Tibial nerve (tissue), 4 donors: ENCODE measurements around the gene GGA2. TPM values are rescaled to one million over a fixed set of nuclear protein-coding genes. Genes with fewer than 3 reads are reported as not detected.
"Not testable (repeated sequence)": the region's sequence is repeated elsewhere in the genome, so short reads cannot be mapped to it uniquely, and the experiment has no call there.

ENCODE experiments used
- DNase-seq, 2 donors: peaks; one replicate each; pipeline ENCODE4 v3.0.0-alpha.2; 2019; ENCODE audit warnings: low spot score in 2 of 2
- H3K27ac ChIP-seq, 4 donors: fragments of 200-600 bp; sonication (generic) in 3 of 4; one replicate each; pipeline ENCODE4 v1.5.1; 2017 to 2019; ENCODE audit warnings: mild to moderate bottlenecking in 1 of 4
- H3K27me3 ChIP-seq, 2 donors: fragments of 200-600 bp; sonication (generic) in 1 of 2; one replicate each; pipeline versions ENCODE4 v1.5.1 to v1.6.0; 2017 to 2019
- H3K36me3 ChIP-seq, 3 donors: fragments of 200-600 bp; sonication (generic); one replicate each; pipeline ENCODE4 v1.5.1; 2018 to 2019
- H3K4me1 ChIP-seq, 4 donors: fragments of 200-600 bp; sonication (generic) in 3 of 4; one replicate each; pipeline ENCODE4 v1.5.1; 2017 to 2019
- H3K4me3 ChIP-seq, 4 donors: fragments of 200-600 bp; sonication (generic) in 3 of 4; one replicate each; pipeline ENCODE4 v1.5.1; 2017 to 2019; ENCODE audit warnings: mild to moderate bottlenecking in 1 of 4, moderate library complexity in 1 of 4
- H3K9me3 ChIP-seq, 4 donors: fragments of 200-600 bp; sonication (generic) in 3 of 4; one replicate each; pipeline ENCODE4 v1.5.1; 2017 to 2019
- EP300 ChIP-seq, 2 donors: sonication (generic); formaldehyde crosslinking; IDR thresholded peaks; one replicate each; pipeline ENCODE4 v1.6.1; 2017; ENCODE audit warnings: antibody characterized with exemption in 2 of 2, mild to moderate bottlenecking in 1 of 2
- POLR2A ChIP-seq, 2 donors: fragments of 450-650 bp; IDR thresholded peaks; one replicate each; pipeline ENCODE4 v1.6.1; 2017; ENCODE audit warnings: antibody characterized with exemption in 2 of 2, mild to moderate bottlenecking in 2 of 2, moderate library complexity in 2 of 2
- WGBS, 2 donors: methylation state at CpG; one replicate each; pipeline ENCODE4 v1.1.5; 2018; 5-methylcytosine and 5-hydroxymethylcytosine counted together
- total RNA-seq, 4 donors: library from RNA; depleted of rRNA; stranded (reverse); fragments of >200 nt; gene quantifications; one replicate each; pipeline ENCODE4 v1.1.0, GENCODE V29; 2016
- TF ChIP-seq, protein P1 (sequence below), 5 experiments: fragments of 200-600 bp in 3 of 5; fragments of 450-650 bp in 2 of 5; sonication (generic) in 3 of 5; IDR thresholded peaks; one replicate each; pipeline ENCODE4 v1.5.1; 2016 to 2019; ENCODE audit warnings: antibody characterized with exemption in 5 of 5, mild to moderate bottlenecking in 3 of 5, moderate library complexity in 2 of 5

GGA2 gene
- total RNA-seq, 4 donors from 2014 or later, result 29.9 to 40.6 (median 36.8) TPM

DNA sequence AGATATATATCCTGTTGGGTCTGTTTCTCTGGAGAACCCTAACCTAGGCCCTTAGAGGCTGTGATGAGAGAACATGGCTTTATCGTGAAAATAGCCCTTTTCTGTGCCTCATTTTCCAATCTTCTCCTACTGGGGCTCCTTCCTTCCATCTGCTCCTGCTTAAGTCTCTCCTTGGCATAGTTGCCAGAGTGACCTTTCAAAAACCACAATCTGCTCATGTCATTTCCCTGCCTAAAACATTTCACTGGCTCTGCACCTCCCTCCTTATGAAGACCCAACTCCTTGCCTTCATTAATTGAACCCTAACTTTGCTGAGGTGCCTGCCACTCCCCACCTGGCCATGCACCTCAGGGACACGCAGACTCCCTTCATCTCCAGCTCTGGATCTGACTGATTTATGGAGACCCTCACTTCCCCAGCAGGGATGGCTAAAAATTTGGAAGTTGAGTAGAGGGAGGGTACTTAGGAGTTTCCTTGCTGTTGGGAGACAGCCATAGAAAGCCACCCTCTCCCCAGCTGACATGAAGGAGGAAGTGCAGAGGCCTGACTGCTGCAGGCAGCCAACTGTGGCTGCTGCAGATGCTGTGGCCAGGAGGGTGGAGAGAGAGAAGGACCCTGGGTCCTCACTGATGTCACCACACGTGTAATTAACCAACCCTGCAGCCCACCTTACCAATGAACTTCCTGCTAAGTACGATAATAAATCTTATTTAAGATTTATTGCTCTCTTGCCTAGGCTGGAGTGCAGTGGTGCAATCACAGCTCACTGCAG, 6.3 kb upstream of the GGA2 start:
- Histone ChIP-seq H3K9me3 (no peaks in the 10 kb centered on the region), H3K27ac (no peak overlapping the region), H3K4me1 (peaks cover 0 to 3% (median 0%) of the 10 kb centered on the region in 4 donors), H3K4me3 (no peak overlapping the region), H3K36me3 (peaks cover 0 to 22% (median 0%) of the 10 kb centered on the region in 3 donors), H3K27me3 (no peaks in the 10 kb centered on the region)
- 73 to 81% methylated on average over 4 of the region's 4 CpGs for WGBS, 2 donors
- no peak for DNase-seq
- TF ChIP-seq POLR2A (IDR thresholded peaks at IDR 0.05) (no peak), EP300 (IDR thresholded peaks at IDR 0.05) (no peak)
- TF ChIP-seq, protein P1, sequence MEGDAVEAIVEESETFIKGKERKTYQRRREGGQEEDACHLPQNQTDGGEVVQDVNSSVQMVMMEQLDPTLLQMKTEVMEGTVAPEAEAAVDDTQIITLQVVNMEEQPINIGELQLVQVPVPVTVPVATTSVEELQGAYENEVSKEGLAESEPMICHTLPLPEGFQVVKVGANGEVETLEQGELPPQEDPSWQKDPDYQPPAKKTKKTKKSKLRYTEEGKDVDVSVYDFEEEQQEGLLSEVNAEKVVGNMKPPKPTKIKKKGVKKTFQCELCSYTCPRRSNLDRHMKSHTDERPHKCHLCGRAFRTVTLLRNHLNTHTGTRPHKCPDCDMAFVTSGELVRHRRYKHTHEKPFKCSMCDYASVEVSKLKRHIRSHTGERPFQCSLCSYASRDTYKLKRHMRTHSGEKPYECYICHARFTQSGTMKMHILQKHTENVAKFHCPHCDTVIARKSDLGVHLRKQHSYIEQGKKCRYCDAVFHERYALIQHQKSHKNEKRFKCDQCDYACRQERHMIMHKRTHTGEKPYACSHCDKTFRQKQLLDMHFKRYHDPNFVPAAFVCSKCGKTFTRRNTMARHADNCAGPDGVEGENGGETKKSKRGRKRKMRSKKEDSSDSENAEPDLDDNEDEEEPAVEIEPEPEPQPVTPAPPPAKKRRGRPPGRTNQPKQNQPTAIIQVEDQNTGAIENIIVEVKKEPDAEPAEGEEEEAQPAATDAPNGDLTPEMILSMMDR (IDR thresholded peaks at IDR 0.05), result no peak

DNA sequence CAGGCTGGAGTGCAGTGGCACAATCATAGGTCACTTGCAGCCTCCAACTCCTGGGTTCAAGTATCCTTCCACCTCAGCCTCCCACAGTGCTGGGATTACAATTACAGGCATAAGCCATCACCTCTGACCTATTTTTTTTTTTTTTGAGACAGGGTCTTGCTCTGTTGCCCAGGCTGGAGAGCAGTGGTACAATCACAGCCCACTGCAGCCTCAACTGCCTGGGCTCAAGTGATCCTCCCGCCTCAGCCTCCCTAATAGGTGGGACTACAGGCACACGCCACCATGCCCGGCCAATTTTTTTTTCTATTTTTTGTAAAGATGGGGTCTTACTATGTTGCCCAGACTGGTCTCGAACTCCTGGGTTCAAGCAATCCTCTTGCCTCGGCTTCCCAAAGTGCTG, 5.6 kb upstream of the GGA2 start:
- Histone ChIP-seq H3K4me3 (no peak overlapping the region), H3K36me3 (peaks cover 0 to 22% (median 0%) of the 10 kb centered on the region in 3 donors), H3K9me3 (no peaks in the 10 kb centered on the region), H3K27ac (no peak overlapping the region), H3K27me3 (no peaks in the 10 kb centered on the region), H3K4me1 (peaks cover 0 to 4% (median under 1%) of the 10 kb centered on the region in 4 donors)
- TF ChIP-seq EP300 (IDR thresholded peaks at IDR 0.05), result no peak
- TF ChIP-seq, protein P1 (IDR thresholded peaks at IDR 0.05), result no peak
- TF ChIP-seq POLR2A (IDR thresholded peaks at IDR 0.05), result no peak
- DNase-seq, result no peak
- 98% methylated on average over 5 of the region's 5 CpGs for WGBS, 2 donors

DNA sequence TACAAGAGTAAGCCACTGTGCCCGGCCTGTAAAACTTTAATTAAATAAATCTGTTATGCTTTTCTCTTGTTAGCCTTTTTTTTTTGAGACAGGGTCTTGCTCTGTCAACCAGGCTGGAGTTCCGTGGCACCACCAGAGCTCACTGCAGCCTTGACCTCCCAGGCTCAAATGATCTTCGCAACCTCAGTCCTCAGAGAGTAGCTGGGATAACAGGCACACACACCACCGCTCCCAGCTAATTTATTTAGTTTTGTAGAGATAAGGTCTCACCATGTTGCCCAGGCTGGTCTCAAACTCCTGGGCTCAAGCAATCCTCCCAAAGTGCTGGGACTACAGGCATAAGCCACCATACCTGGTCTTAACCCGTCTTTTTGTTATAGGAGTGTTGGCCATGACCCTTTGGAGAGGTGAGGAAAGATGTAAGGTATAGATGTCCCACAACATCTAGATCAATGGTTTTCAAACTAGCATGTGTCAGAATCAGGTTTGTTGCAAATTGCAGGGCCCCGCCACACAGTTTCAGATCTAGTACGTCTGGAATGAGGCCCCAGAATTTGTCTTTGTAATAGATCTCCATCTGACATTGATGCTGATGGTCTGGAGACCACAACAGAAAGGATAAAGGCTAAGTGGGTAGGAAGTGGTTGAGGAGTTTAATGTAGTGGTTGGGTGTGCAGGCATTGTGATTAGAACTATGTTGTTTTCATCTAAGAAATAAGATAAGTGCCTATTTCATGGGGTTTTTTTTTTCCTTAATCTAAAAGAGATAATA, 4.3 kb upstream of the GGA2 start:
- Histone ChIP-seq H3K27ac (no peak overlapping the region), H3K4me3 (no peak overlapping the region), H3K4me1 (peaks cover 0 to 4% (median 0%) of the 10 kb centered on the region in 4 donors), H3K27me3 (no peaks in the 10 kb centered on the region), H3K9me3 (no peaks in the 10 kb centered on the region), H3K36me3 (peaks cover 0 to 18% (median 0%) of the 10 kb centered on the region in 3 donors)
- no peak for DNase-seq
- TF ChIP-seq POLR2A (IDR thresholded peaks at IDR 0.05), result no peak
- WGBS, 2 donors, result 87 to 88% methylated on average over 7 of the region's 7 CpGs

DNA sequence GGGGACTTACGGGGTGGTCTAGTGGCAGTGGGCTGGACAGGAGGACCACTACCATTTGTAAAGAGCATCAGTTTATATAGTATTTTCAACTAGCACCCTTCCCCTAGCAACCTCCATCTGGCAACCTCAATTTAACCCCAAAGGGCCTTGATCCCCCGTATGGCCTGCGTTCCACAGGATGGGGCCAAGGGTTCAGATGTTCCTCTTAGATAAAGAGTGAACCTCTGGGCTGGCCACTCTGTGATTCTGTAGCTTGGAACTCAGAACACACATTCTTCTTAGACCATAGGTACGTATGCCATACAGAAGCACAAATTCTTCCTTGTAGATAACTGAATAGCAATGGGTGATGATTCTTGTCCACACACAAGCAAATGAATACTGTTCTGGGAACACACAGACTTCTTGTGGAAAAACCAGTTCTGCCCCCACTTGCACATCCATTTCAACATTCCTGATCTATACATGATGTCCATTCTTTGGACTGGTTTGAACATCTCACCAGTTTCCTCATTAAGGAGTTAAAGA, 1.9 kb upstream of the GGA2 start:
- Histone ChIP-seq H3K36me3 (peaks cover 0 to 11% (median 0%) of the 10 kb centered on the region in 3 donors), H3K4me1 (peaks cover 0 to 18% (median 7%) of the 10 kb centered on the region in 4 donors), H3K4me3 (no peak overlapping the region), H3K9me3 (no peaks in the 10 kb centered on the region), H3K27ac (no peak overlapping the region), H3K27me3 (no peaks in the 10 kb centered on the region)
- whole genome bisulfite sequencing, 2 donors, result 93 to 97% methylated on average over 4 of the region's 4 CpGs
- TF ChIP-seq EP300 (IDR thresholded peaks at IDR 0.05) (no peak), POLR2A (IDR thresholded peaks at IDR 0.05) (no peak)
- TF ChIP-seq, protein P1 (IDR thresholded peaks at IDR 0.05), result no peak
- no peak for DNase-seq

DNA sequence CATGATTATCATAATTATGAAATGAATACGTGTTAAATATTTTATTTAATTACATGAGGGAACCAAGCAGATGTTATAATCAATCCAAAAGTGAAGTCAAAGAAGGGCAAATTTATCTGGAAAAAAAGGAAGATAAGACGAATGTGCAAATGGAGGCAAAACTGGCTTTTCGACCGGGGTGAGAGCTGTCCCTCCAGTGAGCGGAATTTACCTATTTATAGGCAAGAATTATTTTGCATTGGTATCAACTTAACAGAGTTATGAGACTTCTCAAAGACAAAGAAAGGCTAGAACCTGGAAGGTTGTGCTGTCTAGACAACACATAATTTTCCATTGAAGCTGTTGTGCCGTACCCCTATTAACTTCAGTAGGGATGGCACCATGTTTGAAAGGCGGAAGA, 1.4 kb upstream of the GGA2 start:
- Histone ChIP-seq H3K4me3 (no peak overlapping the region), H3K9me3 (no peaks in the 10 kb centered on the region), H3K4me1 (peaks cover 0 to 20% (median 10%) of the 10 kb centered on the region in 4 donors), H3K36me3 (peaks cover 0 to 11% (median 0%) of the 10 kb centered on the region in 3 donors), H3K27me3 (no peaks in the 10 kb centered on the region), H3K27ac (no peak overlapping the region)
- whole genome bisulfite sequencing, 2 donors, result 93 to 96% methylated on average over 7 of the region's 7 CpGs
- TF ChIP-seq EP300 (IDR thresholded peaks at IDR 0.05) (no peak), POLR2A (IDR thresholded peaks at IDR 0.05) (no peak)
- TF ChIP-seq, protein P1 (IDR thresholded peaks at IDR 0.05), result no peak
- no peak for DNase-seq

DNA sequence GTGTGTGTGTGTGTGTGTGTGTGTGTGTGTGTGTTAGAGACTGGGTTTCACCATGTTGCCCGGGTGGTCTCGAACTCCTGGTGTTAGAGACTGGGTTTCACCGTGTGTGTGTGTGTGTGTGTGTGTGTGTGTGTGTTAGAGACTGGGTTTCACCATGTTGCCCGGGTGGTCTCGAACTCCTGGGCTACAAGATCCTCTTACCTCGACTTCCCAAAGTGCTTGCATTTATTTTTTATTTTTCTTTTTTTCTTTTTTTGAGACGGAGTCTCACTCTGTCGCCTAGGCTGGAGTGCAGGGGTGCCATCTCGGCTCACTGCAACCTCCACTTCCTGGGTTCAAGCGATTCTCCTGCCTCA, 599 bp upstream of the GGA2 start:
- 75 to 84% methylated on average over 10 of the region's 10 CpGs for WGBS, 2 donors
- H3K27me3 ChIP-seq, DNase-seq, H3K9me3 ChIP-seq: not testable (repeated sequence)
- H3K27ac ChIP-seq, result peak overlapping the region in 2 of 4 donors; percentile 68 to 90
- peak overlapping the region; percentile 73 to 97 (median 88) for H3K4me3 ChIP-seq
- peaks cover 0 to 11% (median 0%) of the 10 kb centered on the region in 3 donors for H3K36me3 ChIP-seq
- peaks cover 0 to 28% (median 11%) of the 10 kb centered on the region in 4 donors for H3K4me1 ChIP-seq
